Bronchial epithelial cell (primary cell): Measurements from ENCODE around the gene MLF1. TPM values are rescaled to one million over a fixed set of nuclear protein-coding genes. Genes with fewer than 3 reads are reported as not detected.

ENCODE experiments used
- DNase-seq: peaks from one replicate; pipeline ENCODE4 v3.0.0-alpha.2; 2010; ENCODE audit warnings: low read depth
- FAIRE-seq: peaks from 2 replicates; lab custom pipeline; 2011; peaks lifted over from hg19 to GRCh38; lab: Jason Lieb, UNC
- H3K27me3 ChIP-seq: 2 replicates; pipeline ENCODE4 v1.5.1; 2011; ENCODE audit warnings: low read length; ENCODE audit not compliant: control insufficient read depth, insufficient read depth
- H3K36me3 ChIP-seq: 2 replicates; pipeline ENCODE4 v1.5.1; 2011; ENCODE audit warnings: low read length; ENCODE audit not compliant: control insufficient read depth, insufficient read depth
- H3K4me3 ChIP-seq: 2 replicates; pipeline ENCODE4 v1.5.1; 2011; ENCODE audit warnings: mild to moderate bottlenecking, low read depth, low read length, control low read depth
- total RNA-seq: library from RNA; depleted of rRNA; stranded (reverse); fragments of >200 nt; gene quantifications from 2 replicates; pipeline ENCODE4 v1.2.1, GENCODE V29; 2014
- TF ChIP-seq, protein P1 (sequence below): IDR thresholded peaks from 2 replicates; pipeline ENCODE4 v1.5.1; 2011; ENCODE audit warnings: mild to moderate bottlenecking, moderate library complexity, low read length, control low read depth, inconsistent platforms; ENCODE audit not compliant: insufficient read depth, severe bottlenecking

Gene MLF1
- total RNA-seq, 1 donor from 2014 or later: 5.5 TPM

DNA sequence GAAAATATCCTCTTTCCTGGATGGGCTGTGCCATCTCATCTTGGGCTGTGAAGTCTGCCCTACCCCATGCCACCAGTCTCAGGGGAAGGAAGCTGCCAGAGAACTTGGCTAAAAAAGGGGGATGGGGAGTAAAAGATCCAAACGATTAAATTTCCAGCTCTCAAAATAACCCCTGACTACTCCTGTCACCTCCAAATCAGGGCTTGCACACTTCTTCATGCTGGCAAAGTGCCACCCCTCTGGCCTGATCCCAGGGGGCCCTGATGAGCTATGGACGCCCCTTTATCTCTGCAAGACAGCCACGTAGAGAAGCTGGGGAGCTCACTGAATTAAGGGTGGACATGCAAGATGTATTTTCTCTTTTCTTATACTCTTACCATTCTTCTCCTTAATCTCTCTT lies 1.2 kb upstream of the MLF1 start:
- no peaks in the 10 kb centered on the region for H3K36me3 ChIP-seq
- no peak for FAIRE-seq
- DNase-seq: no peak
- no peaks in the 10 kb centered on the region for H3K27me3 ChIP-seq
- H3K4me3 ChIP-seq: no peak overlapping the region
- TF ChIP-seq, protein P1, sequence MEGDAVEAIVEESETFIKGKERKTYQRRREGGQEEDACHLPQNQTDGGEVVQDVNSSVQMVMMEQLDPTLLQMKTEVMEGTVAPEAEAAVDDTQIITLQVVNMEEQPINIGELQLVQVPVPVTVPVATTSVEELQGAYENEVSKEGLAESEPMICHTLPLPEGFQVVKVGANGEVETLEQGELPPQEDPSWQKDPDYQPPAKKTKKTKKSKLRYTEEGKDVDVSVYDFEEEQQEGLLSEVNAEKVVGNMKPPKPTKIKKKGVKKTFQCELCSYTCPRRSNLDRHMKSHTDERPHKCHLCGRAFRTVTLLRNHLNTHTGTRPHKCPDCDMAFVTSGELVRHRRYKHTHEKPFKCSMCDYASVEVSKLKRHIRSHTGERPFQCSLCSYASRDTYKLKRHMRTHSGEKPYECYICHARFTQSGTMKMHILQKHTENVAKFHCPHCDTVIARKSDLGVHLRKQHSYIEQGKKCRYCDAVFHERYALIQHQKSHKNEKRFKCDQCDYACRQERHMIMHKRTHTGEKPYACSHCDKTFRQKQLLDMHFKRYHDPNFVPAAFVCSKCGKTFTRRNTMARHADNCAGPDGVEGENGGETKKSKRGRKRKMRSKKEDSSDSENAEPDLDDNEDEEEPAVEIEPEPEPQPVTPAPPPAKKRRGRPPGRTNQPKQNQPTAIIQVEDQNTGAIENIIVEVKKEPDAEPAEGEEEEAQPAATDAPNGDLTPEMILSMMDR: no peak

DNA sequence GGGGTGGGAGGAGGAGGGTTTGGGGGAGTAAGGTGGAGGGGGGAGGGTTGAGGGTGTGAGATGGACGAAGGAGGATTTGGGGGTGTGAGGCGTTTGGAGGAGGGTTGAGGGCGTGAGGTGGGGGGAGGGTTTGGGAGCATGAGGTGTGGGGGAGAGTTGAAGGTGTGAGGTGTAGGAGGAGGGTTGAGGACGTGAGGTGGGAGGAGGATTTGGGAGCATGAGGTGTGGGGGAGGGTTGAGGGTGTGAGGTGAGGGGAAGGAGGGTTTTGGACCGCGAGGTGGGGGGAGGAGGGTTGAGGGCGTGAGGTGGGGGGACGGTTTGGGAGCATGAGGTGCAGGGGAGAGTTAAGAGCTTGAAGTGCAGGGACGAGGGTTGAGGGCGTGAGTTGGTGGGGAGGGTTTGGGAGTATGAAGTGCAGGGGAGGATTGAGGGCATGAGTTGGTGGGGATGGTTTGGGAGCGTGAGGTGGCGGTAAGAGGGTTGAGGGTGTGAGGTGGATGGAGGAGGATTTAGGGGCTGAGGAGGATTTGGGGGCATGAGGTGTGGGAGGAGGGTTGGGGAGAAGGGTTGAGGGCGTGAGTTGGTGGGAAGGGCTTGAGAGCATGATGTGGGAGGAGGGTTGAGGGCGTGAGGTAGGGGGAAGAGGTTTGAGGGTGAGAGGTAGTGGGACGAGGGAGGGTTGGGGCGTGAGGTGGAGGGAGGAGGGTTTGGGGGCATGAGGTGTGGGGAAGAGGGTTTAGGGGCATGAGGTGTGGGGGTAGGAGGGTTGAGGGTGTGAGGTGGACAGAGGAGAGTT lies 1.2 kb downstream of the MLF1 start:
- no peak for FAIRE-seq
- no peaks in the 10 kb centered on the region for H3K27me3 ChIP-seq

DNA sequence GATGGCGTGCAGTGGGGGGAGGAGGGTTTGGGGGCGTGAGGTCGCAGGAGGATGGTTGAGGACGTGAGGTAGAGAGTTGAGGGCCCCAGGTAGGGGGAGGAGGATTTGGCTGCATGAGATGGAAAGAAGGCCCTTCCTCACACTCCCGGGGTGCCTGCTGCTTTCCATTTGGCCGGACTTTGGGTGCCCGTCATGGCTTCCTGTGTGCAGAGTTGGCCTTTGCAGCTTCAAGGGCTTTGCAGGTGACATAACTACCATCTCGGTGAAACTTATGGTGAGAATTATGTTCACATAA lies 1.7 kb downstream of the MLF1 start:
- DNase-seq (no peak), FAIRE-seq (no peak)
- no peaks in the 10 kb centered on the region for H3K27me3 ChIP-seq
- H3K4me3 ChIP-seq: no peak overlapping the region
- TF ChIP-seq, protein P1: no peak
- no peaks in the 10 kb centered on the region for H3K36me3 ChIP-seq

More for the DNA sequence above, 1.2 kb downstream of the MLF1 start:
- H3K4me3 ChIP-seq: no peak overlapping the region
- TF ChIP-seq, protein P1: no peak
- no peaks in the 10 kb centered on the region for H3K36me3 ChIP-seq
- no peak for DNase-seq

DNA sequence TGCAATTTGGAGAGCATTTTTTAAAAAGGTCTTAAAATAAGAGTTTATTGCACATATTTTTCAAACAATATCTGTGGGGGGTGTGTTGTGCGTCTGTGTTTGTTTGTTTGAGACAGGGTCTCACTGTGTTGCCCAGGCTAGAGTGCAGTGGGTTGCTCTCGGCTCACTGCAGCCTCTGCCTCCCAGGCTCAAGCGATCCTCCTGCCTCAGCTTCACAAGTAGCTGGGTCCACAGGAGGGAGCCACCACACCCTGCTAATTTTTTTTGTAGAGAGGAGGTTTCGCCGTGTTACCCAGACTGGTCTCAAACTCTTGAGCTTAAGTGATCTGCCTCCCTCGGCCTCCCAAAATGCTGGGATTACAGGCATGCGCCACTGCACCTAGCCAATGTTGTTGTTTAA lies 2.7 kb downstream of the MLF1 start:
- DNase-seq: no peak
- no peak for FAIRE-seq
- Histone ChIP-seq H3K27me3 (no peaks in the 10 kb centered on the region), H3K36me3 (no peaks in the 10 kb centered on the region), H3K4me3 (no peak overlapping the region)
- TF ChIP-seq, protein P1: no peak

DNA sequence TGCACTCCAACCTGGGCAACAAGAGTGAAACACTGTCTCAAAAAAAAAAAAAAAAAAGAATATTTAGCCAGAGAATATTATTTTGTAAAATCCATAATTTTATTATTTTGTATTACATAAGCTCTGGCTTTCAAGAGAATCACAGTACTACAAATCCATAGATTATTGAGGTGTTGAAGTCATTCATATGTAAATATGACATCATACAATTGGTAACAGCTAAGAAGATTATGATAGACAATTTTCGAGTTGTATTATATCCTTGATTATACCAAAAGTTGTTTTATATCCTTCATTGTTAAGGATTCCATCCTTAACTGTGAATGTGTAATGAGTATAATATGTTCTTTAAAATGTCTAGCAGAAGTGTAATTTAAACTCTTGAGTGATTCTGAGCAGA lies 3.7 kb downstream of the MLF1 start:
- H3K27me3 ChIP-seq: no peaks in the 10 kb centered on the region
- TF ChIP-seq, protein P1: no peak
- DNase-seq (no peak), FAIRE-seq (no peak)
- H3K36me3 ChIP-seq: no peaks in the 10 kb centered on the region
- no peak overlapping the region for H3K4me3 ChIP-seq

DNA sequence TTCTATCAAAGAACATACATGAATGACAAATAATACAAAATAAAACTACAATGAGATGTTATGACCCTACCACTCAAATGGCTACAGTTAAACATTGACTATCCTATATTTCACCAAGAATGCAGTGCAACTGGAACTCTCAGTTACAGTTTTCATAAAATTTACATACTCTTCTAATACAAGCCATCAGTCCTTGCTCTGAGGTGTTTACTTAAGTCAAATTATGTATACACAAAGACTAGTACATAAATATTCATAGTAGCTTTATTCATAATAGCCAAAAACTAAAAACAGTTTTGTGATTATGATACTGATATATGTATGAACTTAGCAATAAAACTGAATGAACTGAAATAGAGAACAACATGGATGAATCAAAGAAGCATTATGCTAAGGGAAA lies 19.2 kb downstream of the MLF1 start:
- Histone ChIP-seq H3K36me3 (no peaks in the 10 kb centered on the region), H3K27me3 (no peaks in the 10 kb centered on the region), H3K4me3 (no peak overlapping the region)
- TF ChIP-seq, protein P1: no peak
- no peak for FAIRE-seq
- DNase-seq: no peak
